Measurements from ENCODE around the gene CDH2.

The CDH2 gene

DNA sequence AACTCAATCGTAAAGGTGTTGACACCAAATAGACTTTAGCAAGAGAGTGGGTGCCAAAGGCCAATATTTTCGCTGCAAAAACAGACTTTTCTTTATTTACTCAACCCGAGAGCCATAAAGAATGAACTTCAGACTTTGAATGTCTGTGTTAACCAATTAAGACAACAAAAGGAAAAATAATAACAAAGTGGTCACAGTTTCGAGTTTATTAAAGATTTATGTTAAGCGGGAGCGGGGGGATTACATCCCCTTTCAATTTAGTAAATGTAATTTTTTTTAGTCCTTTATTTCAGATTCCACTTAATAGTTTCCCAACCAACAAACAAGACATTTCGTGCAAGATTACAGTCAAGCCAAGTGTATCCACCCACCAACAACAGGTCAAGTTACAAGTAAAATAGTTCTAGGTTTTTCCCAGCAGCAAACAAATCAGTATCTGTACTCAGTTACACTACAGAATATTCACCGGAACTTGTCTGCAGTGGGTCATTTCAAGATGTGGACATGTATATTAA is 9.0 kb downstream of the CDH2 start:
- no peak for DNase-seq

DNA sequence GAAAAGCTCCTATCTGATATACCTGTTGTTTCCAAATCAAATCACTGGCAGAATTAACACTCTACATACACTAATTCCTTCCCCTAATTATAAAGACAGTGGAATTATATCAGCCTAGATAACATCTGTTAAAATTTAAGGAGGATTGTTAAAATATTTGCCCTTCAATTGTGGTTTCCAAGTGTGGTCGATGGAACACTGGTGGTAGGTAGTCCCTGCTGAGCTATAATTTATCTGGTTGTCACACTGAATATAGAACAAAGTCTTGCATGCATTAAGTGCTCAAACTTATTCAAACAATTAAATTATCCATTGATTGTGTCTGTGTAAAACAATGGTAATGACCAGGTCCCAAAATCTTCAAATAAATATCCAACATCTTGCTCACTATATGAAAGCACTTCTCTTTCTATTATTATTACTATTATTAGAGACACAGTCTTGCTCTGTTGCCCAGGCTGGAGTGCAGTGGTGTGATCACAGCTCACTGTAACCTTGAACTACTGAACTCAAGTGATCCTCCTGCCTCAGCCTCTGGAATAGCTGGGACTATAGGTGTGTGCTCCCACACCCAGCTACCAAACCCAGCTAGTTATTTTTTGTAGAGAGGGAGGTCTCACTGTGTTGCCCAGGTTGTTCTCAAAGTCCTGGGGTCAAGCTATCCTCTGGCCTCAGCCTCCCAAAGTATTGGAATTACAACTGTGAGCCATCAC is 12.0 kb downstream of the CDH2 start:
- DNase-seq = no peak

DNA sequence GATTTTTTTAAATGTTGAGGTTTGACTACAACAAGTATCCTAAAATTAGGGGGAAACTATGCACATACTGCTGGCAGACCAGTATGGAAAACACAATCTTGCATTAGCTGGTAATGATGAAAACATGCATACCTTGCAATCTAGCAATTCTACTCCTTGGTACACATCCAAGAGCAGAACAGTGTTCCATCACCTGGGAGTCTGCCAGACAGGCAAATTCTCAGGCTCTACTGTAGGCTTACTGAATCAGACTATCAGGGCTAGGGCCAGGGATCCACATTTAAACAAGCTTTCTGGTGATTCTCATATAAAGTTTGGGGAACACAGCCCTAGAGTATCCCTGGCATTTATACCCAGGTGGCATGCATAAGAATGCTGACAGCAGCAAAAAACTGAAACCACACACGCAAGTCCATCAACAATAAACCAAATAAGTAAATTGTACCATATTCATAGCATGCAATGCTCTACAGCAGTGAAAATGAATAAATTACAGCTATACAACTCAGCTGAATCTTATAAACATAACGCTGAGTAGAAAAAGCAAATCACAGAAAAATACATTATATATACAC is 13.6 kb downstream of the CDH2 start:
- DNase-seq = no peak

DNA sequence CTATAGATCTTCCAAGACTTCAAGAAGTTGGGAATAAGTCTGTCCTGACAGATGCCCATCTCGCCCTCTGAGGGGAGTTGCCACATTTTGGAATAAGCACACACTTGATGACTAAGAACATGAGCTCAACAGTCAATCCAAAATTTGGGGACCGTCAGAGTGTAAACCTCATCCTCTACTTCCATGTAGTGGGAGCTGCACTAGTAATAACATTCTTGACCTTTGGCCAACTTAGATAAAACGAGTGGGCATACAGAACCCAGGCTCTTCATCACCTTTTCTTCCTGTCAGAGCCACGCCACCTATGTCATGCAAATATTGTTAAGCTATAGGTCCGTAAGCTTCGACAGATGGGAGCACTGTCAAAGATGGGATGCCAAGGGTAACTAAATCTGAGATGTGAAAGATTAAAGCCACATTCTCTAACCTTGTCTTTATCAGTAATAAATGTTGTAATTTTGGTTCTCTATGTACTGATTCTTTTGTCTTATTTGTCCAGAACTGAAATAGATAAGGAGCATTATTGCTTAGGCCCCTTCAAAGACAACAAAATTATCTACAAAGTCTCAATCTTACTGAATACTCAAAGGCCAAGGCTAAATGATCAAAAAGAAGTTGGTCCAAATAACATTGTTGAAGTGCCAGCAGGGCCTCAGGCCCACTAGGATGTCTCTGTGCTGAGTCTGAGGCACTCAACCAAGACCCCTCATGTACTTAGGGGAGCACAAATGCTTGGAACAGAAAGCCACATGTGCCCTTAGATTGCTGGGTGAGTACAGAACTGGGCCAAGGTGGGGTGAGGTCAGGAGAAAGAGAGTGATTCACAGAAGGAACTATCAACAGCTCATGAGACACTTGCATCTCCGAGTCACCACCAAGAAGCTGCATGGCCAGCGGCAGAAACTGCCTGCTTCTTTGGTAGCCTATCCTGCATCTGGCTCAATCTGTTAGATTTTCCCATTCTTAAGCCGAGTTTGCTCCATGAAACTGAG is 15.0 kb downstream of the CDH2 start:
- DNase-seq = no peak

DNA sequence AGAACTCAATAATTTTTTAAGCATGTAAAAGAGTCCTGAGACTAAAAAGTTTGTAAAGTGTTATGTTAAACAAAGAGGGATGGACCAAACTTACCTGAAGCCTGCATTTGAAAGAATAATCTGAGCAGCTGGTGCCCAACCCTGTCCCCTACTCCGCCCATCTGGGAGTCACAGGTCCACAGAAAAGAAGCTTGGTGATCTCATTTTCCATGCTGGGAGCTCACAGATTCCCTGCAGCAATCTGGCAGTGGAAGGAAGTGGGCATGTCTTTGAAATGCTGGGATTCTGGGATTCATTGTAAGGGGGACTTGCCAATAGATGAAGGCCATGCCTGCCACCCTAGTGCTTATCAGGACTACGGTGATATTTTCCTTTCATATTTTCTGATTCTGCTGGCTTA is 17.9 kb downstream of the CDH2 start:
- DNase-seq = no peak

DNA sequence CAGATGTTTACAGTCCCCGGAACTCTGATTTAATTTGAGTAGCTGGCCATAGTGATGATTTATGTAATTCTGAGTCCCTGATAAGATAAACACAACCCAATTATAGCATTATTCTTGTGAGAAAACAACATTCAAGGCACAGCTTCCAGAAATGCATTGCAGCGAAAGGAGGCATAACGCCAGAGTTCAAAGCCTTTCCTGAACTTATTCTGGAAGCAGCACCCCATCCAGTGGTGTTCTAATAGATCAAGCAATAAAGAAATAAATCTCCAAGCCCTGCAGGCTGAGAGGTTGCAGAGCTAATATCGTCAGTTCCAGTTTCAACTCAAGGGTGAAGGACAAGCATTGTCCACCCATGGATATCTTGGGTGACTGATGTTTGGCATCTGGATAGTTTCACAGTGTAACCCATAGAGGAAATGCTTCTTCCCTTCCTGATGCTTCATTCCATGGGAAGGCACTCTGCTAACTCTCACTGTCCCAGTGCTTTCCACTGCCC is 18.8 kb downstream of the CDH2 start:
- no peak for DNase-seq

DNA sequence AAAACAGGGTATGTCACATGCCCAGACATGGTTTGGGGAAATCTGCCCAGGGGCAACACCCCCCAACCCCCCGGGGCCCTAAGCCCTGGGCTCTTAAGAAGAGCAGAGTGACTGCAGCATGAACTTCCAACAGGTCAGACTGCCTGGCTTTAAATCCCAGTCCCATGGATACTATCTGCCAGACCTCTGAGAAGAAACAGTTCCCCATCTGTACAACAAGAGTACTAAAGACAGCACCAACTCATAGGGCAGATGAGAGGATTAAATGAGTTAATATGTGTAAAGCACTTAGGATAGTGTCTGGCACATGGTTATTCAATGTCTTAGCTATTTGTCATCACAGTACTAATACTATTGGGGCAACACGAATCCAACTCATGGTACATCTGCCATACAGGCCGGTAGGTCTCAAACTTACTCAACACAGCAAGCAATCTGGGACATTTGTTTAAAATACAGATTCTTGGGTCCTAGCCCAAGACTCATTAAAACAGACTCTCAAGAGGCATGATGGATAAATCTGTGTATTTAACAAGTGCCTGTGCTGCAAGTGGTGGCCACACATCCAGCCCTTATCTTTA is 23.4 kb downstream of the CDH2 start:
- no peak for DNase-seq

DNA sequence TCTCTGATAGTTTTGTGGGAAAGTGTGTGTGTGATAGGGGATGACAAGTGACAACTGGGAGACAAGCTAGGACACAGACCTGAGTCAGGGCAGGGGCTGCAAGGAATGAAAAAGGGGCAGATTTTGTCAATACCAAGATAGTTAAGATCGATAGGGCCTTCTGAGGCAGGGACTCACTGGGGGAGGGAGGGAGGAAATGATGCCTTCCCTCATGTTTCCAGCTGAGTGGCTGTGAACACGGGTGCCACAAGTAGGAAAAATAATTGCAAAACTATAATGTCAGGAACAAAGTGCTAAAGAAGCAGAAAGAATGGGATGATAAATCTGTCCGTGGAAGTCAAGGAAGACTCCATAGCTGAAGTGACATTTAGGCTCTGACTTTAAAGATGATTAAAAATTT is 24.2 kb downstream of the CDH2 start:
- no peak for DNase-seq

DNA sequence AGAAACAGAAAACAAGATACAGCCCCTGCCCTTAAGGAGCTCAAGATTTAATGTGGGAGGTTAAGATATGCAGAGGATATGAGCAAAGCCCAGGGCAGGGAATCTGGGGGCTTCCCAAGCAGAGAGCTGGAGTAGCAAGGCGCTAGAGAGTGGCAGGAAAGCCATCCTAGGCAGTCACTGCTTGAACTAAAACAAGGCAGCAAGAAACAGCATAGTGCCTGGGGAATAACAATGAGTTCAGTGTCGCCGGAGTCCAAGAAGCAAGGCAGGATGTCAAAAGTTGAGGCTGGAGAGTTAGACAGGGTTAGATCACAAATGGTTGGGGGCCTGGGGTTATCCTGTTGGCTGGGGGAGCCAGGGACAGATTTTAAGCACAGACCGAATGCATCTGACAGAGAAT is 24.6 kb downstream of the CDH2 start:
- no peak for DNase-seq

DNA sequence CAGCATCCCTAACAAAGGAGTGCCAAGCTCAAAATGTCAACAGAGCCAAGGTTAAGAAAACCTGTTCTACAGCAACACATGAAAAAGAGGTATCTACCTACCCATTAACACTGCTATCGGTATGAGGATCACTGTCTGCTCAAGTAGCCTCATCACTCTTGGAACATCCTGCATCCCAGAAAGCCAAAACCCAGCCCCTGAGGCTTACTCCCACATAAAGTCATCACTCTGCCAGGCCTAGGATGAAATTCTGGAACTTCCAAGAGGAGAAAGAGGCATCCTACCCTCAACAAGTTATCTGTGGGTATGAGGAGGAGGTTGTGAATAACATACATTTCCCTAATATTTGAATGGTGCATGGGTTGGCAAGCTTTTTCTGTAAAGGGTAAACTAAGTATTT is 25.5 kb downstream of the CDH2 start:
- DNase-seq = no peak

DNA sequence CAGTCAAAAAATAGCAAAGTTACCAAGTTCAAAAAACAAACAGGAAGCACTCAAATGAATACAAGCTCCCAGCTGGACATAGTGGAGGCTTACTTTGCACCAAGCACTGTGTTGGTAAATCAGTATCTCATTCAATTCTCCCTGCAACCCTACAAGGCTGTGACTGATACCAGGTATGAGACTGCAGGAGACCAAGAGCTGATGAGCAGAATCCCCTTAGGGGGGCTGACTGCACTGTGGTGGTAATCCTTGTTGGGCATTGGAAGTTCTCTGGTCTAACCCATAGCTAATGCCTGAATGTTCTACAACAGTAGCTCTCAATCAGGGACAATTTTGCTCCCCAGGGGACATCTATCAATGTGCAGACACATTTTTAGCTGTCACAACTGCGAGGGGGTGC is 26.0 kb downstream of the CDH2 start:
- no peak for DNase-seq

DNA sequence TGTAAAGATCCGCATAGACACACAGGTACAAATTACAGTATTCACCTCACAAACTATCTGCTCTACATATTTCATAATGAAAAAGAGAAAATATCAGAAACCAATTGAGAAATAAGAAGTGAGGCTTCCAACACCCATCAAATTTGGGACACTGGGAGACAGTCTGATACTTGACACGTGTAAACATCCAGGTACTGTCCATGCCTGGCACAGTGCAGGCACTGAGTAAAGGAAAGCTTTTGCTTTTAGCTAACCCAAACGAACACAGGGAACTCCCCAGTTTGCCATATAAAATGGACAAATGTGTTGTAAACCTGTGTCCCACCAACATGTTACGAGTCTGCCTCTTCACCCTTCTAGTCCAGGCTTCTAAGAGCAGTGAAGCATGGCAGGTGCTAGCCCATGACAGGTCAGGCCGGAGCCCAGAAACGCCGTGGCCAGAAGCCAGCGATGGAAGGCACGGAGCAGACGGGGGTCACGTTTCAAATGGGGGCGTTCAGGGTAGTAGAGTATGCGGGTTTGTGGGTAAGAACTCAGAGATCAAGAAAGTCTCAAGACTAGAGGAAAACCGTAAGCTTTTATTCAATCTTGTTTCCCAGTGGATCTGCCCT is 27.0 kb downstream of the CDH2 start:
- DNase-seq = no peak

DNA sequence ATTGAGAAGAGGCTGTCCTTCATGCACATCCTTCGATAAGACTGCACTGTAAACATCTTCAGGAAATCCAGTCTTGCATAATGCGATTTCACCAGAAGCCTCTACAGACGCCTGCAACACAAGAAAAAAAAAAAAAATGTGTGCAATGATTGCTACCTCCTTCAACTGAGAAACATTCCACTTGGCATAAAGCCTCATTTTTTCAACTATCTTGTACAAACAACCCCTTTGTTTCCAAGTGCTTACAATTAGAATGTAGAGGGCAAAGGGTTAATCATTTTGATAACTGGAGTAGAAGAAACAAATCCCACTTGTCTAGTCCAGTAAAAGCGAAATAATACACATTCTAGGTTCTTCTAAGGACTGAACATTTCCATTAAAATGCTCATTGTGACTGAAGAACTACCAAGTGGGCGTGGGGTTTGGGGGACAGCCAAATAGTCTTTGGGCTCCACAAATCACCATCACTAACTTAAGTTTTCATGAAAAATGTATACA is 29.2 kb downstream of the CDH2 start:
- DNase-seq = peak; percentile 49

DNA sequence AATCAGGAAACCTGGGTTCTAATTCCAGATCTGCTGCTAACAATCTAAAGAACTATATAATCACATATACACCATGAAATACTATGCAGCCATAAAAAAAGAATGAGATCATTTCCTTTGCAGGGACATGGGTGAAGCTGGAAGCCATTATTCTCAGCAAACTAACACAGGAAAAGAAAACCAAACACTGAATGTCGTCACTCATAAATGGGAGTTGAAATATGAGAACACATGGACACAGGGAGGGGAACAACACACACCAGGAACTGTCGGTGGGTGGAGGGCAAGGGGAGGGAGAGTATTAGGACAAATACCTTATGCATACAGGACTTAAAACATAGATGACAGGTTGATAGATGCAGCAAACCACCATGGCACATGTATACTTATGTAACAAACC is 33.2 kb downstream of the CDH2 start:
- no peak for DNase-seq

DNA sequence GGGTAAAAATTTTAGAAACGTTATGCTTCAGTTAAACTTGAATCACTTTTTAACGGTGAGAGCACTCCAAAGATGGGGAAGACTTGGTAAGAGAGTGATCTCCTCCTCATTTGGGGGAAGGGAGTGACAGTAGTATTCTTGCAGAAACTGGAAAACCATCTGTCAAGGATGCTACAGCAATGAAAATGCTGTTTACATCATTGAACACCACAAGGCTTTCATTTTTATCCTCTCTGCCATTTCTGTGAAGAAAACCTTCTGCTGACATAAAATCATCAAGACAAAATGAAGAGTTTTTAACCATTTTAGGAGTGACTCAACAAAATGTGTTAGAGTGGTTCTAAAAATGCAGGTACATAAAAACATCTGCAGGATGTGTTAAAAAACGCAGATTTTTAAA is 38.1 kb downstream of the CDH2 start:
- DNase-seq = no peak

DNA sequence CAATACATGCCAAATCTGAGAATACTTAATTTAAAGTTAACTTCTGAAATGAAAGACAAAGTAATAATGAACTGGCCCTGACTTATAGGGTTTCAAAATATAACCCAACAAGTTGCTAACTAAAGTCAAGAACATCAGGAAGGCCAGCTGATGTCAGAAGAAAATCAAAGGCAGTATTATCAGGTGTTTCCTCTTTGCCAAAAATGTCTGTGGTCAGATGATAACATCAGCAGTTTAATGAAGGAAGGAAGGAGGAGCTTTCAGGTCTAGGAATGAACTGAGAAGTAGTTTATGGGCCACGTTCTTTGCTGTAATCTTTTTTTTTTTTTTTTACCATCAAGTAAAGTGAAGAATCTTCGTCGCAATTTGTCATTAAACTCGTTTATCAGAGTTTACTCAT is 40.9 kb downstream of the CDH2 start:
- no peak for DNase-seq

DNA sequence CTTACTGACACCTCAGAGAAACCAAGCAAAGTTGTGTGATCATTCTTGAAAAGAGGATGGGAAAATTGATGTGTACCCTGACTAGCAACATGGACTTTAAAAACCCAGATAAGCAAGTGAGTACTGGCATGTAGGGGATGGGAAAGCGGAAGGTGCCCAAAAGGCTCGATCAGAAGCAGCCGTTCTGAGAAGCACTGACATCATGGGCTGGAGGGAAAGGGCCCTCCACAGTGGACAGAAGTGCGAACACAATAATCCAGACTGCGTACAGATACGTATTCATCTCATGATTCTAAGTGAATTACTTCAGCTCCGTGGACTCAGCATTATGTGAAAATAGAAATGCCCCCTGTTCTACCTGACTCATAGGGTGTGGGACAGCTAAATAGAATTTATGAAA is 42.2 kb downstream of the CDH2 start:
- DNase-seq = no peak

DNA sequence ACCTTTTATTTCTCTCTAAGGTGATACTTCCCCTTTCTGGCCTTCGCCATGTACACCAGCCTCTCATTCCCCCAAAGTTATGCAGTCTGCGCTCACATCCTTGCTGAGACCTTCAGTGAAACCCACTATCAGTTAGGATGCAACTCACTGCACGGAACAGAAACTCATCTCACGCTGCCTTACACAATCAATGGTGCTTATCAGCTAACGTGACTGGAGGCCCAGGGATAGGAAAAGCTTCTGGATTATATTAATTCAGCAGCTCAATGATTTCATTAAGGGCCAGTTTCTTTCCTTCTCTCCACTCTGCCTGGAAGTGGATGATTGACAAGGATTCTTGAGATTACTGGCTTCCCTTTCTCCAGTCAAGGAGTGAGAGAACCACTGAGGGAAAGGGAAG is 44.8 kb downstream of the CDH2 start:
- DNase-seq = no peak

DNA sequence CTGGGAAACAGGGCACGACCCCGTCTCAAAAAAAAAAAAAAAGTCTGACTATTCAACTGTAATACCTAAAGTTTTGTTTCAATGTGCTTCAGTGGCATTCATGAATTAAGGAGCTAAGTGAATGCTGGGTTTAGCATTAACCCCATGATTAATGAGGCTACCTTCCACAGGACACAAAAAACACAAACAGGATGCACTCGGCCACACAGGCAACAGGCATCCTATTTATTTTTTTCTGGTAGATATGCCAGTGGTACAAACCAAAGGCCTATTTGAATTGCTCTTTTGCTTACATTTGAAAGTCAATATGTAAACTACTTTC is 48.3 kb downstream of the CDH2 start:
- no peak for DNase-seq

DNA sequence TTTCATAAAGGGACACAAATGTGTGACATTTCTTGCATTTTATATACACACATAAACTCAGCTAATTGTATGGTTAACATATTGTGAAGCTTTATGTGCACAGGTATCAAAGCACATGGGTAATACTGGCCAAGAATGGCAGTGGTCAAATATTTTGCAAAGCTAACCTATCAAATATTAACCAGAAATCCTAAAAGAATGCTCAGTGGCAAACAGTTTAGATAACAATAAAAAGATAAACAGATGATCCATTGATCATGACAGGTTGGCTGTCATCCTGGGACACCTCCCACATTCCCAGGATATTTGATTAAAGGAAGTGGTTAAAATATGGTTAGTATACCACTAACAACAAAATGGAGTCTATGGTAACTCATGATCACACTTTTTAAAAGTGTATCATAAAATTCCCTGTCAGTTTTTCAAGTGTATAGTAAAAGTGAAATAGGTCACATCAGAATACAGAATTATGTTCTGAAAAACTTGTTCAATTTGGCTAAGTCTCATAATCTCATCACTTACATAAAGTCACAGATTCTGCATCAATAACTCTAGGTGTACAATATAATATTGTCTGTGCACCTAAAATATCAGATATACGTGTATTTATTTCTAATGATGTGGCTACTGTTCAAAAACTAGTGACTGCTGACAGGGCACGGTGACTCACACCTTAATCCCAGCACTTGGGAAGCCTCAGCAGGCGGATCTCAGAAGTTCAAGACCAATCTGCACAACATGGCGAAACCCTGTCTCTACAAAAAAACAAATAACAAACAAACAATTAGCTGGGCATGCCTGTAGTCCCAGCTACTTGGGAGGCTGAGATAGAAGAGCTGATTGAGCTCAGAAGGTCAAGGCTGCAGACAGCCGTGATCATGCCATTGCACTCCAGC is 48.9 kb downstream of the CDH2 start:
- DNase-seq = no peak

DNA sequence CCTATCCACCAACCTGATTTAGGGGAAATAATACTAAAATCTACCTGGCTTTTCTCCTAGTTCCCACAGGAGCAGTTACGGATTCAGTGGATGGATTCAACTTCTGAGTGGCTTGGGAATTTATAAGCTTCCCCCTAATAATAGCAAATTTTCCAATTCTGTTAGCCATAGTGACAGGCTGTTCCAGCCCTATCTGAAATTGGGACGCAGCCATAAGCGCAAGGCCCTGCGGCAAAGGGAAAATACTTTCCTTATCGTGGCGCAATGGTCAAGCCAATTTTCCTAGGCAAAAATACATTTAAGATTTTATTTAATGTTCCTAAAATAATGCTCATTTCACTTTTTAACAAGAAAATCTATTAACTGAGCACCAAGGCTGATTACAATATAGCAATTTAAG is 49.7 kb downstream of the CDH2 start:
- DNase-seq = no peak

DNA sequence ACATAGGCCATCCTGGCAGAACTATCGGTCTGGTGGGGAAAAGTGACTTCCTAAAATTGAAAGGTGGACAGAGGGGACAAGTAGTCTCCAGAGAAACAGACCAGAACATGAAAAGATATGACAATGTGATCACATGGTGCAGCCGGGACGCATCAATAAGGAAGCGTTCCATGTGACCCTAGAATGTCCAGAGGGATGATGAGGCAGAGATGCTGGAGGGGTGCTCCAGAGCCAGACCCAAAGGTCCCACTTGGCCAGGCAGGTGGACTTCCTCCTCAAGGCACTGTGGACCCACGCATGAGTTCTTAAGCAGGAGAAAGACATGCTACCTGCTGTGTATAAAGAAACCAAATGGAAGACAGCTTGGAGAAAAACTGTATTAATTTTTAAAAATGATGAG is 50.2 kb downstream of the CDH2 start:
- DNase-seq = no peak
